Tibial artery (tissue), 4 donors: ENCODE results near the gene MRPL49.

Source experiments
- DNase-seq, 2 donors: peaks; one replicate each; pipeline ENCODE4 v3.0.0-alpha.2; 2019
- H3K27ac ChIP-seq, 2 donors: fragments of 200-600 bp; sonication (generic) in 1 of 2; 1 replicate in 1 of 2; 2 replicates in 1 of 2; pipeline ENCODE4 v1.5.1; 2018 to 2019; ENCODE audit warnings: mild to moderate bottlenecking in 1 of 2
- H3K27me3 ChIP-seq, 2 donors: fragments of 200-600 bp; sonication (generic) in 1 of 2; one replicate each; pipeline versions ENCODE4 v1.5.1 to v1.6.0; 2016 to 2019
- H3K36me3 ChIP-seq, 3 donors: fragments of 200-600 bp; sonication (generic) in 2 of 3; one replicate each; pipeline ENCODE4 v1.5.1; 2016 to 2019; ENCODE audit warnings: mild to moderate bottlenecking in 2 of 3
- H3K4me1 ChIP-seq, 4 donors: fragments of 200-600 bp; sonication (generic) in 2 of 4; 1 replicate in 3 of 4; 2 replicates in 1 of 4; pipeline ENCODE4 v1.5.1; 2016 to 2019
- H3K4me3 ChIP-seq, 2 donors: fragments of 200-600 bp; sonication (generic) in 1 of 2; 1 replicate in 1 of 2; 2 replicates in 1 of 2; pipeline ENCODE4 v1.5.1; 2018 to 2019; ENCODE audit warnings: mild to moderate bottlenecking in 2 of 2
- H3K9me3 ChIP-seq, 3 donors: fragments of 200-600 bp; sonication (generic) in 1 of 3; one replicate each; pipeline ENCODE4 v1.5.1; 2016 to 2019
- intact Hi-C: fragments of 100-400 bp; cut with DNase I; formaldehyde crosslinking; loops from one replicate; pipeline ENCODE4 v1.15.0; 2023; ENCODE audit warnings: low total_unique reads
- TF ChIP-seq, protein P1 (sequence below), 2 experiments: fragments of 200-600 bp in 1 of 2; fragments of 450-650 bp in 1 of 2; IDR thresholded peaks; one replicate each; pipeline ENCODE4 v1.5.1; 2017 to 2019; ENCODE audit warnings: antibody characterized with exemption in 2 of 2, mild to moderate bottlenecking in 1 of 2, moderate library complexity in 1 of 2

The MRPL49 gene

DNA sequence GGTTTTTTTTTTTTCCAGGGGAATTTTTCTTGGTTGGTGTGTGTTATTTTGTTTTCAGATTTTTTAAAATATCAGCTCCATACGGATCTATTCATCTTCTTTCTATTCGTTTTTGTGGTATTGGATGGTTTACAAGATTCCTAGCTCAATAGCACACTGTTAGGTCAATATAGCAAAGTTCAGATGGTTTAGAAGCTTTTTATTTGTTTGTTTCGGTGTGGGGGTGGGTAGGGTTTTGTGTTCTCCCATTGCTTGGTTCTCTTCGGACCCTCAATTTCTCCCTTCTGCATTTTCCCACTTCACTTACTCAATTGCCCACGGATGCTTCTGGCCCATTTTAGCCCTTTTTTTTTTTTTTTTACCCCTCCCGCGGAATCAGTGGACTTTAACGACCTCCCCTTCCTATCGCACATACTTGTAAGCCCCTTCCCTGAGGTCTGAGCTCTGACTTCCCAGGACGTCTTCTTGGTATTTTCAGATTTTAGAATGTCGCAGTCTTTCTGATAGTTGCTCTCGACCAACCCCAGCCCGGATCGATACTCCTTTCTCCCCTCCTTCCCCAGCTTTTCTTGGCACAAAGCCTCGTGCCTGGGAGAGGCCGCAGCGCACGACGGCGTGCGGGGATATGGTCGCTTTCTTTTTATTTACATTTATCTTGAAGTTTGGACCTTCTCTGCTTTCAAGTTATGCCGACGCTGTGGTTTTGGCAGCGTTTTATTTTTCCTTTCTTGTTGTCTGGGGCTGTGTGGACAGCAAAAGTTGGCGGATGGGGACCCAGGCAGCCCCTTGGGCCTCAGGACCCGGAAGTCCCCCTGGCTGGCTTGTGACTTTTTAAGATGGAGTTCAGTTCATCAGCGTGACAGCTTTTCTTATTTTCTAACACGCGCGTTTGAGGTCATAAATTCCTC lies 43.5 kb downstream of the MRPL49 start:
- peak overlapping the region in 1 of 2 donors; percentile 22 for H3K27ac ChIP-seq
- H3K36me3 ChIP-seq: no peaks in the 10 kb centered on the region
- intact Hi-C loops: no loop called here
- peak overlapping the region; percentile 1 to 32 for H3K4me3 ChIP-seq
- TF ChIP-seq, protein P1, sequence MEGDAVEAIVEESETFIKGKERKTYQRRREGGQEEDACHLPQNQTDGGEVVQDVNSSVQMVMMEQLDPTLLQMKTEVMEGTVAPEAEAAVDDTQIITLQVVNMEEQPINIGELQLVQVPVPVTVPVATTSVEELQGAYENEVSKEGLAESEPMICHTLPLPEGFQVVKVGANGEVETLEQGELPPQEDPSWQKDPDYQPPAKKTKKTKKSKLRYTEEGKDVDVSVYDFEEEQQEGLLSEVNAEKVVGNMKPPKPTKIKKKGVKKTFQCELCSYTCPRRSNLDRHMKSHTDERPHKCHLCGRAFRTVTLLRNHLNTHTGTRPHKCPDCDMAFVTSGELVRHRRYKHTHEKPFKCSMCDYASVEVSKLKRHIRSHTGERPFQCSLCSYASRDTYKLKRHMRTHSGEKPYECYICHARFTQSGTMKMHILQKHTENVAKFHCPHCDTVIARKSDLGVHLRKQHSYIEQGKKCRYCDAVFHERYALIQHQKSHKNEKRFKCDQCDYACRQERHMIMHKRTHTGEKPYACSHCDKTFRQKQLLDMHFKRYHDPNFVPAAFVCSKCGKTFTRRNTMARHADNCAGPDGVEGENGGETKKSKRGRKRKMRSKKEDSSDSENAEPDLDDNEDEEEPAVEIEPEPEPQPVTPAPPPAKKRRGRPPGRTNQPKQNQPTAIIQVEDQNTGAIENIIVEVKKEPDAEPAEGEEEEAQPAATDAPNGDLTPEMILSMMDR (IDR thresholded peaks at IDR 0.05): no peak
- DNase-seq: no peak
- H3K4me1 ChIP-seq: peaks cover 0 to 4% (median 0%) of the 10 kb centered on the region in 4 donors
- no peaks in the 10 kb centered on the region for H3K27me3 ChIP-seq
- H3K9me3 ChIP-seq: no peaks in the 10 kb centered on the region

DNA sequence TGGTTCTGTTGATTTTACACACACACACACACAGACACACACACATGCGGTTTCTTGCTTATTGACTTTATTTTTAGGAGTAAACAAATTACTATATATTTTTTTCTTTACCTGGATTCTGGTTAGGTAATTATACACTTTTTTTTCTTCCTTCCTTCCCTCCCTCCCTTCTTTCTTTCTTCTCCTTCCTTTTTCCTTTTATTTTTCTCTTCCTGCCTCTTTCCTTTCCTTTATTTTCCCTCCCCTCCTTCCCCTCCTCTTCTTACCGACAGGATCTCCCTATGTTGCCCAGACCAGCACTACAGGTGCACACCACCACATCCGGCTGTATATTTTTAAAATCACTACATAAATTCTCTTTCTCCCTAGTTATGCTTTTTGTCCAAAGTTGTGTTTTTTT lies 44.8 kb downstream of the MRPL49 start:
- TF ChIP-seq, protein P1 (IDR thresholded peaks at IDR 0.05): no peak
- no peaks in the 10 kb centered on the region for H3K9me3 ChIP-seq
- peaks cover 0 to 4% (median 0%) of the 10 kb centered on the region in 4 donors for H3K4me1 ChIP-seq
- no peaks in the 10 kb centered on the region for H3K27me3 ChIP-seq
- no peak for DNase-seq
- H3K4me3 ChIP-seq: no peak overlapping the region
- intact Hi-C loops: no loop called here
- H3K36me3 ChIP-seq: no peaks in the 10 kb centered on the region
- no peak overlapping the region for H3K27ac ChIP-seq

DNA sequence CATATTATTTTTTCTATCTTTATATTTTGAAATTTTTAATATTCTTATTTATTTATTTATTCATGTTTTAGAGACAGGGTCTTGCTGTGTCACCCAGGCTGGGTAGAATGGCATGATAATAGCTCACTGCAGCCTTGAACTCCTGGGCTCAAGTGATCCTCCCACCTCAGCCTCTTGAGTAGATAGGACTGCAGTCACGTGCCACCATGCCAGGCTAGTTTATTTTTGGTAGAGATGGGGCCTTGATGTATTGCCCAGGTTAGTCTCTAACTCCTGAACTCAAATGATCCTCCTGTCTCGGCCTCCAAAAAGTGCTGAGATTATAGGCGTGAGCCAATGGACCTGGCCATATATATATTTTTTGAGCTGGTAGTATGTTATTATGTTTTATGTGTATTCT lies 45.5 kb downstream of the MRPL49 start:
- Histone ChIP-seq H3K36me3 (no peaks in the 10 kb centered on the region), H3K27ac (no peak overlapping the region), H3K4me3 (no peak overlapping the region), H3K9me3 (no peaks in the 10 kb centered on the region), H3K4me1 (peaks cover 0 to 4% (median 0%) of the 10 kb centered on the region in 4 donors), H3K27me3 (no peaks in the 10 kb centered on the region)
- intact Hi-C loops: no loop called here
- DNase-seq: no peak
- TF ChIP-seq, protein P1 (IDR thresholded peaks at IDR 0.05): no peak

DNA sequence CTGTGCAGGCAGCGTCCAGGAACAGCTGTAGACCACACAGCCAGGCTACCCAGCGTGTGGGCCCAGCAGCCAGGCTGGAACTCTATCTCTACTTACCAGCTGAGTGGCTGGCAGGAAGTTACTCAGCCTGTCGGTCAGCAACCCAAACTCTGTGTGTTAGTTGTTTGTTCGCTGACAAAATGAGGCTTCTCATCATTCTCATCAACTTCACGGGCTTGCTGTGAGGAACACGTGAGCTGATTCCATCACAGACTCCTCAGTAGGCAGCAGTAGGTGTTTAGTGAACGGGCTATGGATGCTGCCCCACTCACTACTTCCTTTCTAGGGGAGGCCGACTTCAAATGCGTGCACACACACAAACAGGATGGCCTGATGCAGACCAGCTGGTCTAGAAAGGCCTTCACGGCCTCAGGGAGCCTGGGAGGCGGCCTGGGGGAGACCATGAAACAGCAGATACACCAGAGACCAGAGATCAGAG lies 47.1 kb downstream of the MRPL49 start:
- Histone ChIP-seq H3K36me3 (no peaks in the 10 kb centered on the region), H3K27me3 (no peaks in the 10 kb centered on the region), H3K4me3 (no peak overlapping the region), H3K9me3 (no peaks in the 10 kb centered on the region), H3K4me1 (peaks cover 0 to 4% (median 0%) of the 10 kb centered on the region in 4 donors), H3K27ac (no peak overlapping the region)
- no peak for DNase-seq
- intact Hi-C loops: no loop called here
- TF ChIP-seq, protein P1 (IDR thresholded peaks at IDR 0.05): no peak

DNA sequence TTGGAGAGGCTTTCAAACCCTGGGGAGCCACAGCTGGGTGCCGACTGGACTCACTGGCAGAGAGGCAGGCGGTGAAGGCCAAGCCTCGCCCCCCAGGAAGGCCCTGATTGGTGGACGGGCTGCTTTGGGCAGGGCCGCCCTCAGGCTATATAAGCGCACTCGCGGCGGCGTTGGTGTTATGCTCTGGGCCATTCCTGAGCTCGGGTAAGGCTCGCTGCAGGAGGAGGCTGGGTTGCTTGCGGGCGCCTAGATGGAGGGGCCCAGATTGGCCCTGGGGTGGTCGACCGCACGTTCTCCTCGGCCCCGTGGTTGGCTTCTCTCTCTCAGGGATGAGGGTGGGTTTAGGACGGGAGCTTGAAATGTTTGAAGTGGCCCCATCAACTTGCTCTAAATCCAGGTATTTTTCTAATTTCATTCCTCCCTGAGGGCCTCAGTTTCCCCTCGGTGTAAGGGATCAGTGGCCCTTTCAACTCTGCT lies 48.0 kb downstream of the MRPL49 start, which contains the start of gene SPDYC:
TSS of gene SPDYC (plus strand) at position 176 of the 477 bp plus-strand sequence. CDS start 1,125 bp downstream, outside the sequence.
- Histone ChIP-seq H3K27ac (no peak within 1 kb of the TSS), H3K27me3 (no peaks in the 10 kb centered on the region), H3K4me1 (peaks cover 0 to 4% (median 0%) of the 10 kb centered on the region in 4 donors), H3K4me3 (no peak within 1 kb of the TSS), H3K36me3 (no peaks in the 10 kb centered on the region), H3K9me3 (no peaks in the 10 kb centered on the region)
- intact Hi-C loops: no loop called here
- TF ChIP-seq, protein P1 (IDR thresholded peaks at IDR 0.05): no peak
- DNase-seq: no peak
